ENCODE measurements around the gene KCNJ18.
"Not testable (repeated sequence)": the region's sequence is repeated elsewhere in the genome, so short reads cannot be mapped to it uniquely, and the experiment has no call there.

The KCNJ18 gene

GRCh38 chr17:21718971-21719370 is 26.6 kb downstream of the KCNJ18 start:
- H3K9me3 ChIP-seq (replicated peaks in 1 of 2; ENCODE audit: control insufficient read depth in 2 of 2, insufficient read depth in 1 of 2, low read depth in 1 of 2, low read length in 2 of 2); H2BK120ac ChIP-seq (ENCODE audit: low read depth, low read length); H3K27ac ChIP-seq (replicated peaks; ENCODE audit: low read length); H3K23ac ChIP-seq (ENCODE audit: low read depth, low read length, poor library complexity); H2BK5ac ChIP-seq (ENCODE audit: low read length); H2BK12ac ChIP-seq (ENCODE audit: low read length); H4K8ac ChIP-seq (ENCODE audit: low read depth, low read length); H2BK15ac ChIP-seq (ENCODE audit: low read length); H3K4me3 ChIP-seq (ENCODE audit: low read length in 2 of 2); H3K36me3 ChIP-seq (replicated peaks in 1 of 2; ENCODE audit: control insufficient read depth in 2 of 2, insufficient read depth in 2 of 2, low read length in 2 of 2); H3K9ac ChIP-seq (ENCODE audit: low read depth, low read length, poor library complexity); DNase-seq (ENCODE audit: low spot score); H3K14ac ChIP-seq (ENCODE audit: low read length); H2AK5ac ChIP-seq (ENCODE audit: low read depth, low read length); H3K4me2 ChIP-seq (ENCODE audit: insufficient read depth, low read length, poor library complexity, severe bottlenecking); H4K91ac ChIP-seq (ENCODE audit: low read depth, low read length, poor library complexity); H3K18ac ChIP-seq (ENCODE audit: low read length); H3K79me1 ChIP-seq (ENCODE audit: low read depth, low read length); H2AFZ ChIP-seq (ENCODE audit: low read length); H3K27me3 ChIP-seq (ENCODE audit: control insufficient read depth in 3 of 3, insufficient read depth in 3 of 3, low read depth in 1 of 3, low read length in 3 of 3); H3K4me1 ChIP-seq (ENCODE audit: control insufficient read depth in 2 of 2, insufficient read depth in 1 of 2, low read depth in 1 of 2, low read length in 2 of 2); H3K4ac ChIP-seq (ENCODE audit: low read length): not testable (repeated sequence)

- not testable (repeated sequence) for H3K27me3 ChIP-seq (ENCODE audit: control insufficient read depth in 3 of 3, insufficient read depth in 3 of 3, low read depth in 1 of 3, low read length in 3 of 3)
These were observed 27.3 kb downstream of the KCNJ18 start for GRCh38 chr17:21719511-21720226.

GRCh38 chr17:21720566-21720965 is 28.2 kb downstream of the KCNJ18 start:
- H2BK5ac ChIP-seq (ENCODE audit: low read length); H3K79me1 ChIP-seq (ENCODE audit: low read depth, low read length); H2AFZ ChIP-seq (ENCODE audit: low read length); H3K4me1 ChIP-seq (ENCODE audit: control insufficient read depth in 2 of 2, insufficient read depth in 1 of 2, low read depth in 1 of 2, low read length in 2 of 2); H3K4ac ChIP-seq (ENCODE audit: low read length); H2AK5ac ChIP-seq (ENCODE audit: low read depth, low read length); H3K23ac ChIP-seq (ENCODE audit: low read depth, low read length, poor library complexity); H4K91ac ChIP-seq (ENCODE audit: low read depth, low read length, poor library complexity); H3K4me2 ChIP-seq (ENCODE audit: insufficient read depth, low read length, poor library complexity, severe bottlenecking); H3K4me3 ChIP-seq (ENCODE audit: low read length in 2 of 2); H2BK12ac ChIP-seq (ENCODE audit: low read length); H3K9me3 ChIP-seq (replicated peaks in 1 of 2; ENCODE audit: control insufficient read depth in 2 of 2, insufficient read depth in 1 of 2, low read depth in 1 of 2, low read length in 2 of 2); H4K8ac ChIP-seq (ENCODE audit: low read depth, low read length); H3K9ac ChIP-seq (ENCODE audit: low read depth, low read length, poor library complexity); H2BK120ac ChIP-seq (ENCODE audit: low read depth, low read length); H3K14ac ChIP-seq (ENCODE audit: low read length); H3K18ac ChIP-seq (ENCODE audit: low read length); H3K36me3 ChIP-seq (replicated peaks in 1 of 2; ENCODE audit: control insufficient read depth in 2 of 2, insufficient read depth in 2 of 2, low read length in 2 of 2); H3K27ac ChIP-seq (replicated peaks; ENCODE audit: low read length); H3K27me3 ChIP-seq (ENCODE audit: control insufficient read depth in 3 of 3, insufficient read depth in 3 of 3, low read depth in 1 of 3, low read length in 3 of 3); DNase-seq (ENCODE audit: low spot score); H2BK15ac ChIP-seq (ENCODE audit: low read length): not testable (repeated sequence)
- no CpG with 5 or more reads among the region's 8 CpGs for WGBS, 2 donors (ENCODE audit: extremely low coverage in 2 of 2, insufficient read length in 2 of 2, insufficient replicate concordance in 1 of 2)

More at GRCh38 chr17:21719511-21720226, 27.3 kb downstream of the KCNJ18 start:
- H2AK5ac ChIP-seq (ENCODE audit: low read depth, low read length); H3K4me1 ChIP-seq (ENCODE audit: control insufficient read depth in 2 of 2, insufficient read depth in 1 of 2, low read depth in 1 of 2, low read length in 2 of 2); H3K9ac ChIP-seq (ENCODE audit: low read depth, low read length, poor library complexity); H3K4me2 ChIP-seq (ENCODE audit: insufficient read depth, low read length, poor library complexity, severe bottlenecking); DNase-seq (ENCODE audit: low spot score); H2BK12ac ChIP-seq (ENCODE audit: low read length); H3K18ac ChIP-seq (ENCODE audit: low read length); H3K79me1 ChIP-seq (ENCODE audit: low read depth, low read length); H3K9me3 ChIP-seq (replicated peaks in 1 of 2; ENCODE audit: control insufficient read depth in 2 of 2, insufficient read depth in 1 of 2, low read depth in 1 of 2, low read length in 2 of 2); H2BK120ac ChIP-seq (ENCODE audit: low read depth, low read length); H3K27ac ChIP-seq (replicated peaks; ENCODE audit: low read length); H3K14ac ChIP-seq (ENCODE audit: low read length); H3K4ac ChIP-seq (ENCODE audit: low read length); H3K36me3 ChIP-seq (replicated peaks in 1 of 2; ENCODE audit: control insufficient read depth in 2 of 2, insufficient read depth in 2 of 2, low read length in 2 of 2); H2AFZ ChIP-seq (ENCODE audit: low read length); H4K8ac ChIP-seq (ENCODE audit: low read depth, low read length); H3K4me3 ChIP-seq (ENCODE audit: low read length in 2 of 2); H2BK5ac ChIP-seq (ENCODE audit: low read length); H2BK15ac ChIP-seq (ENCODE audit: low read length); H4K91ac ChIP-seq (ENCODE audit: low read depth, low read length, poor library complexity); H3K23ac ChIP-seq (ENCODE audit: low read depth, low read length, poor library complexity): not testable (repeated sequence)
- no CpG with 5 or more reads among the region's 12 CpGs for WGBS, 2 donors (ENCODE audit: extremely low coverage in 2 of 2, insufficient read length in 2 of 2, insufficient replicate concordance in 1 of 2)

- H3K4me1 ChIP-seq (ENCODE audit: control insufficient read depth in 2 of 2, insufficient read depth in 1 of 2, low read depth in 1 of 2, low read length in 2 of 2); H3K27ac ChIP-seq (replicated peaks; ENCODE audit: low read length); DNase-seq (ENCODE audit: low spot score); H3K14ac ChIP-seq (ENCODE audit: low read length); H3K4ac ChIP-seq (ENCODE audit: low read length); H2BK15ac ChIP-seq (ENCODE audit: low read length); H2BK120ac ChIP-seq (ENCODE audit: low read depth, low read length); H3K9me3 ChIP-seq (replicated peaks in 1 of 2; ENCODE audit: control insufficient read depth in 2 of 2, insufficient read depth in 1 of 2, low read depth in 1 of 2, low read length in 2 of 2); H3K79me1 ChIP-seq (ENCODE audit: low read depth, low read length); H3K9ac ChIP-seq (ENCODE audit: low read depth, low read length, poor library complexity); H4K91ac ChIP-seq (ENCODE audit: low read depth, low read length, poor library complexity); H3K4me2 ChIP-seq (ENCODE audit: insufficient read depth, low read length, poor library complexity, severe bottlenecking); H3K18ac ChIP-seq (ENCODE audit: low read length); H3K23ac ChIP-seq (ENCODE audit: low read depth, low read length, poor library complexity); H4K8ac ChIP-seq (ENCODE audit: low read depth, low read length); H3K4me3 ChIP-seq (ENCODE audit: low read length in 2 of 2); H2AK5ac ChIP-seq (ENCODE audit: low read depth, low read length); H3K27me3 ChIP-seq (ENCODE audit: control insufficient read depth in 3 of 3, insufficient read depth in 3 of 3, low read depth in 1 of 3, low read length in 3 of 3); H2AFZ ChIP-seq (ENCODE audit: low read length); H2BK5ac ChIP-seq (ENCODE audit: low read length); H3K36me3 ChIP-seq (replicated peaks in 1 of 2; ENCODE audit: control insufficient read depth in 2 of 2, insufficient read depth in 2 of 2, low read length in 2 of 2); H2BK12ac ChIP-seq (ENCODE audit: low read length): not testable (repeated sequence)
- WGBS, 2 donors (ENCODE audit: extremely low coverage in 2 of 2, insufficient read length in 2 of 2, insufficient replicate concordance in 1 of 2), result no CpG with 5 or more reads among the region's 7 CpGs
These were observed 29.9 kb downstream of the KCNJ18 start for GRCh38 chr17:21722268-21722667.
